HT-29 (cell line): ENCODE measurements around the gene ABHD17A. TPM values are rescaled to one million over a fixed set of nuclear protein-coding genes. Genes with fewer than 3 reads are reported as not detected.
"Not testable (repeated sequence)": the region's sequence is repeated elsewhere in the genome, so short reads cannot be mapped to it uniquely, and the experiment has no call there.

Experiments used
- DNase-seq: peaks from one replicate; pipeline ENCODE4 v3.0.0-alpha.2; 2015; ENCODE audit warnings: low spot score
- total RNA-seq: library from RNA; depleted of rRNA; stranded (reverse); fragments of >200 nt; shearing (Covaris generic); gene quantifications from 2 replicates; pipeline ENCODE4 v1.2.3, GENCODE V29; 2014

ABHD17A gene
- total RNA-seq, 1 experiment from 2014 or later = 136 TPM

- DNase-seq = no peak
These were observed 24.9 kb upstream of the ABHD17A start for GRCh38 chr19:1910177-1910576.

GRCh38 chr19:1909761-1910080 is 24.4 kb upstream of the ABHD17A start:
- no peak for DNase-seq

DNA sequence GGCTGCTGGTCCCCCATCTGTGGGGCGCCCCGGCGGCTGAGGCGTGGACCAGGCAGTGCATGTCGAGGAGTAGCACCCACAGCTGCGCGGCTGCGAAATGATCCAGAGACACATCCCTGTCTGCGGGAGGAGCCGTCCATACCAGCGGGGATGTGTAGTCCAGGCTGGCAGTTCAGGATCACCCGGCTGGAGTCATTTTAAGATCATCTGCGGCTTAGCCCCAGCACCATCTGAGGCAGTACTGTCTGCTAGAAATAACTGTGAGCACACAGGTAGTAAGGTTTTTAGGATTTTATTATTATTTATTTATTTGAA is 23.0 kb upstream of the ABHD17A start:
- no peak for DNase-seq

- DNase-seq = no peak
These were observed 22.5 kb upstream of the ABHD17A start for GRCh38 chr19:1907563-1908363.

DNA sequence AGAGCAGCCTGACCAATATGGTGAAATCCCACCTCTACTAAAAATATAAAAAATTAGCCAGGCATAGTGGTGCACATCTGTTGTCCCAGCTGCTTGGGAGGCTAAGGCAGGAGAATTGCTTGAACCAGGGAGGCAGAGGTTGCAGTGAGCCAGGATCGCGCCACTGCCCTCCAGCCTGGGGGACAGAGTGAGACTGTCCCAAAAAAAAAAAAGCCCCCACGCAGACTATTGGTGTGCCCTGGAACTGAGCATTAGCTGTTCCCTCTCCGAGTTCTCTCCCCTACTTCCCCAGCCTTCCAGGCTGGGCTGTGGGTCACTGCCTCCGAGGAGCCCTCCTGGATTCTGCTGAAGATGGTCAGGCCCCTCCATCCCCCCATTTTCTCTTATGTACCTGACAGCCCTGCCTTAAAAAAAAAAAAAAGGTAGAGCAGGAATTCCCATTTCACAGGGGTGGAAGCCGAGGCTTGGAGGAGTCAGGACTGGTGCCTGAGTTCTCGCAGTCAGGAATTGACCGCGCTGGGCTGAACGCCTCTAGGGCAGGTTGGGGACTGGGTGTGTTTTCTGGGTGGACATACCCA is 21.8 kb upstream of the ABHD17A start:
- no peak for DNase-seq

DNA sequence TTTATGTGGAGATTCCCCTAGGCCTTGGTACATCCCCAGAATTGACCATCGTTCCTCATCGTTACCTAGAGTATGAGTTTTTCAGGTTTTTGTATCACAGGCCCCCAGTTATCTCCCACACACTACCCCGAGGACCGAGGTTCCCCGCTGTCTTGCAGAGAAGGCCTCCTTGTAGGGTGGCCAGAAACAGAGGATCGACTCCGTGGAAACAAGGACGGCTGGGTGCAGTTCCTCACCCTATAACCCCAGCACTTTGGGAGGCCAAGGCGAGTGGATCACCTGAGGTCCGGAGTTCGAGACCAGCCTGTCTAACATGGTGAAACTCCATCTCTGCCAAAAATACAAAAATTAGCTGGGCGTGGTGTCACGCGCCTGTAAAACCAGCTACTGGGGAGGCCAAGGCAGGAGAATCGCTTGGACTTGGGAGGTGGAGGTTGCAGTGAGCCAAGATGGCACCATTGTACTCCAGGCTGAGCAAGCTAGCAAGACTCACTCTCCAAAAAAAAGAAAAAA is 20.6 kb upstream of the ABHD17A start:
- no peak for DNase-seq

GRCh38 chr19:1905110-1905862 is 20.0 kb upstream of the ABHD17A start, which contains the start of the genes ADAT3 and SCAMP4:
TSS of gene ADAT3 (plus strand) at chr19:1905399. CDS start at chr19:1912048, 6,649 bp downstream.
TSS of gene SCAMP4 (plus strand) at chr19:1905399. CDS start at chr19:1915020, 9,621 bp downstream.
- DNase-seq = peak; percentile 94

GRCh38 chr19:1904860-1905109 is 19.5 kb upstream of the ABHD17A start:
- DNase-seq = no peak

DNA sequence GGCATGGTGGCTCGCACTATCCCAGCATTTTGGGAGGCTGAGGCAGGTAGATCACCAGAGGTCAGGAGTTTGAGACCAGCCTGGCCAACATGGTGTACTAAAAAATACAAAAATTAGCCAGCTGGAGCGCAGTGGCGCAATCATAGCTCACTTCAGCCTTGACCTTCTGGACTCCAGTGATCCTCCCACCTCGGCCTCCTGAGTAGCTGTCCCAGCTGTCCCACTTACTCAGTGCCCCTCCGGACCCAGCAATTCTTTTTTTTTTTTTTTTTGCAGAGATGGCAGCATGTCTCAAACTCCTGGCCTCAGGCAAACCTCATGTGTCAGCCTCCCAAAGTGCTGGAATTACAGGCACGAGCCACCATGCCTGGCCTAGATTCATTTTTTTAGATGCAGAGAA is 17.6 kb upstream of the ABHD17A start:
- DNase-seq = no peak

DNA sequence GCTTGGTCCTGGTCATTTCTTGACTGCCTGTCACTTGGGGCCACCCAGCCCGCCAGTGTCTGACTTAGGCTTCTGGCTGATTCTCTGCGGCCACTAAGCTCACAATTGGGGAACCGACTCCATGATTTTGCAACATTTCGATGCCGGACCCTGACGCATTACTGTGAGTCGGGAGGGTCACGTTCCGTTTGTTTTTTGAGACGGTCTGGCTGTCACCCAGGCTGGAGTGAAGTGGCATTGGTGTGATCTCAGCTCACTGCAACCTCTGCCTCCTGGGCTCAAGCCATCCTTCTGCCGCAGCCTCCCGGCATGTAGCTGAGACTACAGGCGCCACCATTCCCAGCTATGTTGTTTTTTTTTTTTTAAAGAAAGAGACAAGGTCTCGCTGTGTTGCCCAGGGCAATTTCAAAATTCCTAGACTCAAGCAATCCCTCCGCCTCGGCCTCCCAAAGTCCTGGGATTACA is 16.7 kb upstream of the ABHD17A start:
- no peak for DNase-seq

- no peak for DNase-seq
These were observed 11.2 kb upstream of the ABHD17A start for GRCh38 chr19:1896508-1896907.

DNA sequence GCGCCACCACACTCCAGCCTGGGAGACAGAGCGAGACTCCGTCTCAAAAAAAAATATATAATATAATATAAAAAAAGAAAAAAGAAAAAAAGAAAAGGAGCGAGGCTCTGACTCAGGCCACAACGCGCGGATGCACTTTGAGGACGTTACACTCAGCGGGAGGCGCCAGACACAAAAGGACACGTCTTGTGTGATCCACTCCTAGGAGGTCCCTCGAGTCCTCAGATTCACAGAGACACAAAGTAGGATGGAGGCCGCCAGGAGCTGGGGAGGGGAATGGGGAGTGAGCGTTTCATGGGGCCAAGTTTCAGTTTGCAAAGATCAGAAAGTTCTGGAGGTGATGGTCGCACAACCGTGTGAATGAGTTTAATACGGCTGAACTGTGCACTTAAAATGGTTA is 8.5 kb upstream of the ABHD17A start:
- no peak for DNase-seq

- no peak for DNase-seq
These were observed 4.6 kb upstream of the ABHD17A start for GRCh38 chr19:1889907-1890306.

- no peak for DNase-seq
These were observed 3.1 kb upstream of the ABHD17A start for GRCh38 chr19:1888385-1888784.

GRCh38 chr19:1886360-1886759 is 1.1 kb upstream of the ABHD17A start:
- DNase-seq = not testable (repeated sequence)

DNA sequence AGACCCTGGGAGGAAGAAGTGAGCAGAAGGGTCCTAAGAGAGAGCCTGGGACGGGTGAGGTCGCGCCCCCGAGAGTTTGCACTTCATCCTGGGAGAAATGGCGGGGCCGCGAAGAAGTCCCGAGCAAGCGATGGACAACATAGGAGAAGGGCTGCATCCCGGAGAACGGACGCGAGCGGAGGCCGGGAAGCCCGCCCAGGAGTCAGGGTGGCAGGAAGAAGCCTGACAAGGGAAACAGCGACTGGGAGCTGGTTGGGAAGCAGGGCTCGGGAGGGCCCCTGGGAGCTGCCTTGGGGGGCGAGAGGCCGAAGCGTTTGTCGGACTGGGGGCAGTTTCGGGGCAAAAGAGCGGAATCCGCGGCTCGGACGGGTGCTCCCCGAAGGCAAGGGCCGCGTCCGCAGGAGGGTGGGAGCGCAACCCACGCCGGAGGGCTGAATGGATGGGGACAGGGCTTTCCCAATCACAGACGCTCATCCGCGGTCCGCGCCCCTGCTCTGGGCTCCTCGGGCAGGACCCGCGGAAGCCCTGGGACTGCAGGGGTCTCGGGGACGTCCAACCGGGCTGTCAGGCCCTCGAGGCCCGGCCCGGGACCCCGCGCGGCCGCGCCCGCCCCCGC is 469 bp downstream of the ABHD17A start:
- peak; percentile 17 for DNase-seq

DNA sequence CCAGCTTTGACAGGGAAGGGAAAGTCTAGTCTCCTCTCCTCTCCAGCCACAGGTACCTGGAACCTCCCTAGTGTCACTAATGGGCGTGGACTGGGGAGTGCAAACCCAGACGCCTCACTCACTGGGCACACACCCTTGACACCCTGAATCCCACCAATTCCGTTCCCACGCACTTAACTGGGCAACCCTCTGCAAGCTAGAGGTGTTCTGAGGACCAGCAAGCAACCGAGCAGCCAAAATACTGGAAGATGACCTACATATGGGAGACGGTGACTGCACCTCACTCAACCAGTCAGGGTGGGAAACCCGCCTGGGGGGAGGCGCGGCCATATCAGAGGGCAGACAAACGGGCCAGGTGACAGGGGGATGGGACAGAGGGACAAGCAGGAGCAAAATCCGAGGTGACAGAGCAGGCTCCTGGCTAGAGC is 991 bp downstream of the ABHD17A start:
- DNase-seq = peak; percentile 7

GRCh38 chr19:1883784-1884183 is 1.5 kb downstream of the ABHD17A start:
- no peak for DNase-seq

GRCh38 chr19:1882786-1883692 is 2.3 kb downstream of the ABHD17A start:
- no peak for DNase-seq

DNA sequence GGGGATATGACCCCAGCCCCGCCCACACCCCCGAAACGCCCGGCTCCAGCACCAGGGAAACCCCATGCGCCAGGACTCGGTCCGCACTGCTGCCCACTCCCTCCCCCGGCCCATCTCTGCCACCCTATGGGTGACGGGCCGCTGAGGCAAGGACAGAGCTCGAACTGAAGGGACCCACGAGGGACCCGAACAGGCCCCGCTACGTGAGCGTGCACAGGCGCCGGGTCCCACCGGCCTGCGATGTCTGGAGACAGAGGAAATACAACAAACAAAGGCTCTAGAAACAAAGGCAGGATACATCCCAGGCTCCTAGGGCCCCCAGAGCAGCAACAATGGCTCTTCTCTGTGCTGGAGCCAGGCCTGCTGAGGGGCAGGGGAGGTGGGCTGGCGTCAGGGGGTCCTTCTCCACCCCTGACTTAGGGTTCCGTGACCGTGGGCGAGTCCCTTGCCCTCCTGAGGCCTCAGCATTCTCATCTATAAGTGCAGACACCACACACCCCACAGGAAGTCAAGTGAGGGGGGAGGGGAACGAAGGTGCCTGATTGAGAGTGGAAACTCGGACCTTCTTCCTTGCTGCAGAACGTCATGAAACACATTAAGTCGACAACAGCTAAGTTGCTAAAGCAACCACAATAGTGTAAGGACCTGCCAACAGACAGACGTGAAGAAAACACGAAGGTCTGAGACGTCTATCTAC is 3.1 kb downstream of the ABHD17A start:
- DNase-seq = no peak
